H9 (cell line): ENCODE results near the gene TOM1L2. TPM values are rescaled to one million over a fixed set of nuclear protein-coding genes. Genes with fewer than 3 reads are reported as not detected.

Experiments
- DNase-seq: peaks from one replicate; pipeline ENCODE4 v3.0.0-alpha.2; 2017
- H2AFZ ChIP-seq: one replicate; pipeline ENCODE4 v1.6.1; 2013; ENCODE audit warnings: mild to moderate bottlenecking, low read length, control low read depth, moderate library complexity
- H2AK5ac ChIP-seq: 2 replicates; pipeline ENCODE4 v1.6.1; 2013; ENCODE audit warnings: low read length, control low read depth, mixed read lengths; ENCODE audit not compliant: insufficient read length
- H2BK120ac ChIP-seq: one replicate; pipeline ENCODE4 v1.6.1; 2013; ENCODE audit warnings: low read depth, mild to moderate bottlenecking, low read length, control low read depth, inconsistent platforms; ENCODE audit not compliant: poor library complexity, severe bottlenecking
- H2BK12ac ChIP-seq: 2 replicates; pipeline ENCODE4 v1.6.1; 2013; ENCODE audit warnings: low read length, control low read depth, mixed read lengths, low read depth; ENCODE audit not compliant: insufficient read length
- H2BK15ac ChIP-seq: 2 replicates; pipeline ENCODE4 v1.6.1; 2013; ENCODE audit warnings: low read depth, low read length, control low read depth
- H2BK20ac ChIP-seq: one replicate; pipeline ENCODE4 v1.6.1; 2013; ENCODE audit warnings: low read depth, mild to moderate bottlenecking, low read length, control low read depth, inconsistent platforms; ENCODE audit not compliant: poor library complexity, severe bottlenecking
- H2BK5ac ChIP-seq: 2 replicates; pipeline ENCODE4 v1.6.1; 2013; ENCODE audit warnings: low read length, control low read depth, mixed read lengths; ENCODE audit not compliant: insufficient read length
- H3K14ac ChIP-seq: 2 replicates; pipeline ENCODE4 v1.6.1; 2013; ENCODE audit warnings: low read length, control low read depth; ENCODE audit not compliant: insufficient read depth
- H3K18ac ChIP-seq: 2 replicates; pipeline ENCODE4 v1.6.1; 2013; ENCODE audit warnings: low read depth, mild to moderate bottlenecking, mixed read lengths, low read length, control low read depth; ENCODE audit not compliant: insufficient read length
- H3K23ac ChIP-seq: 2 replicates; pipeline ENCODE4 v1.6.1; 2013; ENCODE audit warnings: low read length, control low read depth, mixed read lengths, low read depth; ENCODE audit not compliant: insufficient read length
- H3K23me2 ChIP-seq: 2 replicates; pipeline ENCODE4 v1.6.1; 2013; ENCODE audit warnings: low read depth, mild to moderate bottlenecking, mixed read lengths, low read length, control low read depth; ENCODE audit not compliant: insufficient read length, poor library complexity, severe bottlenecking
- H3K27ac ChIP-seq: 2 replicates; pipeline ENCODE4 v1.5.1; 2013; ENCODE audit warnings: low read length, control low read depth, mixed read lengths, low read depth; ENCODE audit not compliant: insufficient read length
- H3K27me3 ChIP-seq: 2 replicates; pipeline ENCODE4 v1.6.1; 2013; ENCODE audit warnings: low read length, control low read depth, inconsistent platforms; ENCODE audit not compliant: insufficient read depth
- H3K4ac ChIP-seq: 2 replicates; pipeline ENCODE4 v1.6.1; 2013; ENCODE audit warnings: low read depth, mild to moderate bottlenecking, control low read depth, inconsistent platforms, low read length, moderate library complexity
- H3K4me1 ChIP-seq: 2 replicates; pipeline ENCODE4 v1.6.1; 2013; ENCODE audit warnings: low read length, control low read depth, inconsistent platforms; ENCODE audit not compliant: insufficient read depth
- H3K4me2 ChIP-seq: 2 replicates; pipeline ENCODE4 v1.6.1; 2013; ENCODE audit warnings: low read length, control low read depth, mixed read lengths; ENCODE audit not compliant: insufficient read length, insufficient read depth
- H3K56ac ChIP-seq: 2 replicates; pipeline ENCODE4 v1.6.1; 2013; ENCODE audit warnings: low read depth, mild to moderate bottlenecking, mixed read lengths, low read length, control low read depth; ENCODE audit not compliant: insufficient read length
- H3K79me1 ChIP-seq: 2 replicates; pipeline ENCODE4 v1.6.1; 2013; ENCODE audit warnings: low read depth, mild to moderate bottlenecking, moderate library complexity, low read length, control low read depth, inconsistent platforms; ENCODE audit not compliant: insufficient read depth, poor library complexity, severe bottlenecking
- H3K79me2 ChIP-seq: 2 replicates; pipeline ENCODE4 v1.6.1; 2013; ENCODE audit warnings: low read length, control low read depth, inconsistent platforms; ENCODE audit not compliant: insufficient read depth
- H3K9ac ChIP-seq: 2 replicates; pipeline ENCODE4 v1.6.1; 2013; ENCODE audit warnings: low read length, control low read depth, mixed read lengths; ENCODE audit not compliant: insufficient read length; ENCODE audit errors: extremely low read depth
- H3K9me3 ChIP-seq: one replicate; pipeline ENCODE4 v1.6.1; 2013; ENCODE audit warnings: low read depth, low read length, inconsistent platforms; ENCODE audit not compliant: control insufficient read depth
- H3T11ph ChIP-seq: one replicate; pipeline ENCODE4 v1.6.1; 2013; ENCODE audit warnings: mild to moderate bottlenecking, low read length, control low read depth, inconsistent platforms
- H4K20me1 ChIP-seq: one replicate; pipeline ENCODE4 v1.6.1; 2013; ENCODE audit not compliant: control insufficient read depth, insufficient read length, insufficient read depth
- H4K5ac ChIP-seq: 2 replicates; pipeline ENCODE4 v1.6.1; 2013; ENCODE audit warnings: low read depth, mild to moderate bottlenecking, mixed read lengths, low read length, control low read depth; ENCODE audit not compliant: insufficient read length
- H4K8ac ChIP-seq: replicated peaks from 2 replicates; pipeline ENCODE4 v1.6.1; 2013; ENCODE audit warnings: low read length, control low read depth, mixed read lengths, low read depth; ENCODE audit not compliant: insufficient read length
- H4K91ac ChIP-seq: 2 replicates; pipeline ENCODE4 v1.6.1; 2013; ENCODE audit warnings: low read depth, mild to moderate bottlenecking, moderate library complexity, mixed read lengths, low read length, control low read depth; ENCODE audit not compliant: insufficient read length
- H3K27ac Mint-ChIP-seq, 3 experiments: 2 replicates in 2 of 3; 3 replicates in 1 of 3; pipeline ENCODE4 v1.8.0; 2020 to 2021; ENCODE audit warnings: mixed read lengths in 3 of 3, mild to moderate bottlenecking in 1 of 3, moderate library complexity in 1 of 3
- H3K27me3 Mint-ChIP-seq: 2 replicates; pipeline ENCODE4 v1.8.0; 2021; ENCODE audit warnings: low read depth, mild to moderate bottlenecking, moderate library complexity, mixed read lengths
- H3K36me3 Mint-ChIP-seq, 3 experiments: 2 replicates in 2 of 3; 3 replicates in 1 of 3; pipeline ENCODE4 v1.8.0; 2020 to 2021; ENCODE audit warnings: low read depth in 3 of 3, mixed read lengths in 3 of 3; ENCODE audit not compliant: insufficient read depth in 1 of 3
- H3K4me1 Mint-ChIP-seq, 2 experiments: 2 replicates each; pipeline ENCODE4 v1.8.0; 2020; ENCODE audit warnings: mixed read lengths in 2 of 2
- H3K4me3 Mint-ChIP-seq, 2 experiments: 2 replicates in 1 of 2; 3 replicates in 1 of 2; pipeline ENCODE4 v1.8.0; 2020 to 2021; ENCODE audit warnings: mild to moderate bottlenecking in 2 of 2, mixed read lengths in 2 of 2, moderate library complexity in 1 of 2
- H3K9me3 Mint-ChIP-seq, 2 experiments: 2 replicates in 1 of 2; 3 replicates in 1 of 2; pipeline ENCODE4 v1.8.0; 2020; ENCODE audit warnings: mild to moderate bottlenecking in 2 of 2, mixed read lengths in 2 of 2, moderate library complexity in 1 of 2
- CTCF ChIP-seq: fragments of 200-600 bp; sonication (generic); conservative IDR thresholded peaks from 3 replicates; pipeline ENCODE4 v1.8.0; 2021; ENCODE audit warnings: antibody characterized with exemption, mild to moderate bottlenecking
- WGBS: extraction: QIAGEN DNeasy Blood & Tissue Kit; methylation state at CpG from one replicate; pipeline ENCODE4 v1.1.7; 2013; ENCODE audit warnings: missing lambda C conversion rate, low lambda C conversion rate, mixed read lengths; ENCODE audit not compliant: insufficient read length; ENCODE audit errors: extremely low coverage; 5-methylcytosine and 5-hydroxymethylcytosine counted together
- total RNA-seq: library from RNA; stranded (reverse); gene quantifications from 2 replicates; pipeline ENCODE4 v1.2.1, GENCODE V29; 2021

The TOM1L2 gene
- total RNA-seq, 1 experiment from 2014 or later: 4.6 TPM

GRCh38 chr17:17985153-17985552, 13.0 kb upstream of the TOM1L2 start:
- H2BK5ac ChIP-seq: no peak overlapping the region
- no peaks in the 10 kb centered on the region for H3K79me2 ChIP-seq
- no peak overlapping the region for H3K27ac ChIP-seq
- H4K8ac ChIP-seq: no peak overlapping the region
- no peak overlapping the region for H2AK5ac ChIP-seq
- no peak overlapping the region for H3K4me3 Mint-ChIP-seq
- H3K9me3 ChIP-seq: no peaks in the 10 kb centered on the region
- H3K79me1 ChIP-seq: no peaks in the 10 kb centered on the region
- H3K27me3 ChIP-seq: no peaks in the 10 kb centered on the region
- H3K27me3 Mint-ChIP-seq: peaks cover 2% of the 10 kb centered on the region
- no peak for TF ChIP-seq CTCF
- H2BK20ac ChIP-seq: no peak overlapping the region
- no peak overlapping the region for H4K91ac ChIP-seq
- H3K23me2 ChIP-seq: no peaks in the 10 kb centered on the region
- H3K4me2 ChIP-seq: no peak overlapping the region
- no peaks in the 10 kb centered on the region for H4K20me1 ChIP-seq
- H2BK120ac ChIP-seq: no peak overlapping the region
- H3K14ac ChIP-seq: no peak overlapping the region; the same call in 1 of the 2 replicates
- no peak overlapping the region for H2BK15ac ChIP-seq
- no peak for DNase-seq
- H3K18ac ChIP-seq: no peak overlapping the region
- no CpG with 5 or more reads among the region's 2 CpGs for WGBS
- no peak overlapping the region for H2BK12ac ChIP-seq
- H3K56ac ChIP-seq: no peak overlapping the region
- H3K9ac ChIP-seq: no peak overlapping the region
- H3T11ph ChIP-seq: no peak overlapping the region
- H3K36me3 Mint-ChIP-seq: no peaks in the 10 kb centered on the region
- H3K4me1 Mint-ChIP-seq: no peaks in the 10 kb centered on the region
- no peaks in the 10 kb centered on the region; a peak in 1 of 5 replicates for H3K9me3 Mint-ChIP-seq
- no peak overlapping the region for H3K4ac ChIP-seq
- no peak overlapping the region; a peak in 1 of 7 replicates for H3K27ac Mint-ChIP-seq
- H3K23ac ChIP-seq: no peak overlapping the region
- H4K5ac ChIP-seq: no peak overlapping the region
- H2AFZ ChIP-seq: no peak overlapping the region
- no peaks in the 10 kb centered on the region for H3K4me1 ChIP-seq
